Measurements from ENCODE around the gene NRP2.

- TF ChIP-seq POLR2A (IDR thresholded peaks at IDR 0.05; ENCODE audit: low read depth, low read length) (no peak), POLR2AphosphoS5 (IDR thresholded peaks at IDR 0.05; ENCODE audit: low read depth, low read length) (no peak), TAF1 (IDR thresholded peaks at IDR 0.05; ENCODE audit: borderline replicate concordance, low read depth, low read length) (no peak)
Observed at GRCh38 chr2:205759732-205760131, 77.4 kb downstream of the NRP2 start.
